K562 (cell line): ENCODE measurements around the gene PLIN5. TPM values are rescaled to one million over a fixed set of nuclear protein-coding genes. Genes with fewer than 3 reads are reported as not detected.

ENCODE experiments used
- ARID3A ChIP-seq: IDR thresholded peaks from 2 replicates; pipeline ENCODE4 v1.6.1; 2012; ENCODE audit warnings: low read depth, low read length, improper control_type of control experiment, borderline replicate concordance
- CSDE1 ChIP-seq, 2 experiments: fragments of 450-650 bp; IDR thresholded peaks; 2 replicates each; pipeline ENCODE4 v1.6.1; 2016; ENCODE audit warnings: mild to moderate bottlenecking in 1 of 2
- DNMT1 ChIP-seq: fragments of 450-650 bp; IDR thresholded peaks from 2 replicates; pipeline ENCODE4 v1.6.1; 2016; ENCODE audit warnings: antibody characterized with exemption, mild to moderate bottlenecking
- GABPA ChIP-seq: fragments of 200-800 bp; sonication (Bioruptor generic); conservative IDR thresholded peaks from 2 replicates; pipeline ENCODE4 v1.6.1; 2016; ENCODE audit warnings: low read depth, missing genetic modification characterization, missing compliant biosample characterization
- HDAC2 ChIP-seq: fragments of 450-650 bp; IDR thresholded peaks from 2 replicates; pipeline ENCODE4 v1.6.1; 2016; ENCODE audit warnings: mild to moderate bottlenecking
- HDAC8 ChIP-seq: fragments of 450-650 bp; IDR thresholded peaks from 2 replicates; pipeline ENCODE4 v1.6.1; 2016; ENCODE audit warnings: mild to moderate bottlenecking, missing genetic modification characterization, moderate library complexity, missing compliant biosample characterization
- KLF16 ChIP-seq: IDR thresholded peaks from 2 replicates; pipeline ENCODE4 v1.6.1; 2016; ENCODE audit warnings: antibody characterized with exemption
- MAZ ChIP-seq, 2 experiments: fragments of 450-650 bp in 1 of 2; sonication (generic) in 1 of 2; formaldehyde crosslinking; IDR thresholded peaks in 1 of 2; conservative IDR thresholded peaks in 1 of 2; 2 replicates each; pipeline versions ENCODE4 v1.4.0 to v1.5.0; 2020; ENCODE audit warnings: mild to moderate bottlenecking in 1 of 2, missing genetic modification reagents in 1 of 2
- NCOA4 ChIP-seq: fragments of 450-650 bp; IDR thresholded peaks from 2 replicates; pipeline ENCODE4 v1.6.1; 2018; ENCODE audit warnings: mild to moderate bottlenecking; ENCODE audit not compliant: partially characterized antibody
- NKRF ChIP-seq: fragments of 450-650 bp; IDR thresholded peaks from 2 replicates; pipeline ENCODE4 v1.6.1; 2016; ENCODE audit warnings: borderline replicate concordance
- NR0B1 ChIP-seq: fragments of 450-650 bp; IDR thresholded peaks from one replicate; pipeline ENCODE4 v1.6.1; 2018; ENCODE audit warnings: mild to moderate bottlenecking, moderate library complexity; ENCODE audit not compliant: partially characterized antibody
- XRCC5 ChIP-seq: fragments of 200-400 bp; formaldehyde crosslinking; IDR thresholded peaks from 2 replicates; pipeline ENCODE4 v1.6.1; 2017; ENCODE audit warnings: low read depth, mild to moderate bottlenecking, low read length
- ZBTB1 ChIP-seq: sonication (generic); formaldehyde crosslinking; IDR thresholded peaks from 2 replicates; pipeline ENCODE4 v1.8.1; 2023; ENCODE audit warnings: missing genetic modification reagents, low read depth, mild to moderate bottlenecking, borderline replicate concordance
- ZC3H4 ChIP-seq: sonication (generic); formaldehyde crosslinking; IDR thresholded peaks from 2 replicates; pipeline ENCODE4 v1.9.0; 2021; ENCODE audit warnings: missing genetic modification reagents, borderline replicate concordance
- ZFP1 ChIP-seq: fragments of 450-650 bp; formaldehyde crosslinking; IDR thresholded peaks from 2 replicates; pipeline ENCODE4 v1.4.0; 2020; ENCODE audit warnings: mild to moderate bottlenecking, mixed read lengths
- ZFP36 ChIP-seq: fragments of 150-350 bp; IDR thresholded peaks from 2 replicates; pipeline ENCODE4 v1.6.1; 2018; ENCODE audit warnings: low read length, low read depth; ENCODE audit not compliant: partially characterized antibody
- ZNF311 ChIP-seq: fragments of 250-450 bp; sonication (Bioruptor Pico); IDR thresholded peaks from 2 replicates; pipeline ENCODE4 v1.4.0; 2020; ENCODE audit warnings: mild to moderate bottlenecking, moderate library complexity
- ZNF57 ChIP-seq: fragments of 450-650 bp; formaldehyde crosslinking; IDR thresholded peaks from 2 replicates; pipeline ENCODE4 v1.4.0; 2020; ENCODE audit warnings: mild to moderate bottlenecking, moderate library complexity
- polyA plus RNA-seq, 8 experiments: library from polyadenylated mRNA; depleted of rRNA in 4 of 8; stranded (reverse) in 5 of 8; unstranded in 3 of 8; fragments of >200 nt; fragmentation: Nextera tagmentation in 2 of 8; fragmentation: Illumina TruSeq in 1 of 8; extraction: Ambion mirVana in 2 of 8; extraction: Trizol in 1 of 8; gene quantifications; 2 replicates each; pipeline versions ENCODE4 v1.2.1 to v1.2.3, GENCODE V29; 2011 to 2014; ENCODE audit warnings: inconsistent platforms in 1 of 8, missing spikeins in 1 of 8
- total RNA-seq, 7 experiments: library from RNA; depleted of rRNA in 6 of 7; stranded (reverse); fragments of >200 nt in 6 of 7; fragmentation: Illumina TruSeq in 2 of 7; extraction: Trizol in 2 of 7; gene quantifications; 2 replicates each; pipeline versions ENCODE4 v1.2.1 to v1.2.3, GENCODE V29; 2011 to 2021; ENCODE audit warnings: low replicate concordance in 1 of 7
- TF ChIP-seq, protein P1 (sequence below): sonication (generic); formaldehyde crosslinking; IDR thresholded peaks from 2 replicates; pipeline ENCODE4 v1.8.0; 2022; ENCODE audit warnings: mild to moderate bottlenecking, missing genetic modification reagents, borderline replicate concordance

Gene PLIN5
- total and polyA plus RNA-seq, 9 of the 15 experiments (the other 6 are each of a cell fraction or from before 2014, with no cell fraction given) = 0.04 to 1.3 (median 0.50) TPM

DNA sequence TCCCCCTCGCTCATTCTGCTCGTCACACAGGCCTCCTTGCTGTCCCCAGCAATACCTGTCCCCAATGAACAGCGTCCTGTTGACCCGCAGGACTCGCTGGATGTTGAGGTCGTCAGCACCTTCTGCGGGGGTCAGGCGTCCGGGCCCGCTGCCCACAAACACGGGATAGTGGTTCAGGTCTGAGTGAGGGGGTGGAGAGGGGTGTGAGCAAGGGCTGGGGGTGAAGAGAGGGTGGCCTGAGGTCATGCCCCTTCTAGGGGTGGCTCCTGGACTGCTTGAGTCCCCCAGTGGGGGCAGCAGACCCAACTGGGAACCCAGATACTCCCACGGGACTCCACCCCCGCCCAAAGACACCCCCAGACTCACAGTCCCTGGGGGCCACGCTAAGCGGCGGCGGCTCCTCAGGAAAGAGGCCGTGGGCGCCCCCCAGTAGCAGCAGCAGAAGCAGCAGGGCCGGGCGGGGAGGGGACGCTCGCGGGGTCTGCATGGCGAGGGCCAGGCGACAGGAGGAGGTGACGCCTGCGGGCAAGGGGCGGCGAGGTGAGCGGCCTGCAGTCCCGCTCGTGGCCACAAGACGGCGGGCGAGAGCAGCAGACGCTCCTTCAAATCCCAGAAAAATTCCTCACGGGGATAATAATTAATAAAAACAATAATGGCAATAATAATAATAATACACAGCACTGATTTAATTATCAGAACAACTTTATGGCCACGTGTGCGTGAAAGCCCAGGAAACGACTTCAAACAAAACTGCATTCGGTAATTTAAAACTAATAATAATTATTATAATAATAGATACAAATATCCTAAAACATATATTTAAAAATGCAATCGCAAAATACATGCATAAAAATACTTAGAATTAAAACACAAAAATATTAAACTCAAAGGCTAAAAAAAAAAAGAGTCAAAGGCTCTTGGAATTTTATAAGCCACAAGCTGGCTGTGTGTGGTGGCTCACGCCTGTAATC lies 23.2 kb upstream of the PLIN5 start (continued):
- TF ChIP-seq ZBTB1 (CRISPR knock-in tag) = no peak
- no peak for TF ChIP-seq ZFP36
- TF ChIP-seq ARID3A = 0 out of 2 replicates have a peak, but pooled peaks have one; percentile 33
- 0 out of 2 replicates have a peak, but pooled peaks have one; percentile 3 for TF ChIP-seq HDAC2
- no peak for TF ChIP-seq CSDE1 (IDR thresholded peaks at IDR 0.05)
- no peak for TF ChIP-seq NKRF
- TF ChIP-seq KLF16 = peak; percentile 65
- TF ChIP-seq GABPA = no peak
- TF ChIP-seq HDAC8 (tag) = no peak
- TF ChIP-seq ZNF311 (CRISPR knock-in tag) = no peak
- TF ChIP-seq, protein P1, sequence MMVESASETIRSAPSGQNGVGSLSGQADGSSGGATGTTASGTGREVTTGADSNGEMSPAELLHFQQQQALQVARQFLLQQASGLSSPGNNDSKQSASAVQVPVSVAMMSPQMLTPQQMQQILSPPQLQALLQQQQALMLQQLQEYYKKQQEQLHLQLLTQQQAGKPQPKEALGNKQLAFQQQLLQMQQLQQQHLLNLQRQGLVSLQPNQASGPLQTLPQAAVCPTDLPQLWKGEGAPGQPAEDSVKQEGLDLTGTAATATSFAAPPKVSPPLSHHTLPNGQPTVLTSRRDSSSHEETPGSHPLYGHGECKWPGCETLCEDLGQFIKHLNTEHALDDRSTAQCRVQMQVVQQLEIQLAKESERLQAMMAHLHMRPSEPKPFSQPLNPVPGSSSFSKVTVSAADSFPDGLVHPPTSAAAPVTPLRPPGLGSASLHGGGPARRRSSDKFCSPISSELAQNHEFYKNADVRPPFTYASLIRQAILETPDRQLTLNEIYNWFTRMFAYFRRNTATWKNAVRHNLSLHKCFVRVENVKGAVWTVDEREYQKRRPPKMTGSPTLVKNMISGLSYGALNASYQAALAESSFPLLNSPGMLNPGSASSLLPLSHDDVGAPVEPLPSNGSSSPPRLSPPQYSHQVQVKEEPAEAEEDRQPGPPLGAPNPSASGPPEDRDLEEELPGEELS (CRISPR knock-in tag) = no peak
- TF ChIP-seq ZC3H4 = no peak
- TF ChIP-seq DNMT1 = no peak
- no peak for TF ChIP-seq NR0B1
- TF ChIP-seq ZNF57 (CRISPR knock-in tag) = no peak
- no peak for TF ChIP-seq ZFP1 (CRISPR knock-in tag)
- no peak for TF ChIP-seq NCOA4
- TF ChIP-seq MAZ (CRISPR knock-in tag; conservative IDR thresholded peaks at IDR 0.05 in 1 of 2, IDR thresholded peaks at IDR 0.05 in 1 of 2) = peak in 1 of 2 experiments; percentile 69; a peak in 2 of 4 replicates
- TF ChIP-seq XRCC5 = no peak
